Measurements from ENCODE around the gene TTC23L.

TTC23L gene

GRCh38 chr5:34944044-34944443, 105.1 kb downstream of the TTC23L start:
- no peak for TF ChIP-seq CTCF (conservative IDR thresholded peaks at IDR 0.05)
- no peak overlapping the region for H3K27ac ChIP-seq

GRCh38 chr5:34944460-34945047, 105.6 kb downstream of the TTC23L start:
- no peak for TF ChIP-seq CTCF (conservative IDR thresholded peaks at IDR 0.05)
- no peak overlapping the region for H3K27ac ChIP-seq

Data from VCaP (cell line).